NB4 (cell line): ENCODE data around the gene OR52A1.

Source experiments
- CTCF ChIP-seq: IDR thresholded peaks from one replicate; pipeline ENCODE4 v1.5.1; 2012; ENCODE audit warnings: low read depth, low read length
- MAX ChIP-seq: IDR thresholded peaks from 2 replicates; pipeline ENCODE4 v1.6.1; 2011; ENCODE audit warnings: low read depth, low read length
- MYC ChIP-seq: IDR thresholded peaks from 2 replicates; pipeline ENCODE4 v1.6.1; 2011; ENCODE audit warnings: low read depth, low read length
- POLR2A ChIP-seq: IDR thresholded peaks from 2 replicates; pipeline ENCODE4 v1.6.1; 2011; ENCODE audit warnings: mild to moderate bottlenecking; ENCODE audit not compliant: insufficient read length; ENCODE audit errors: extremely low read depth

- no peak for TF ChIP-seq CTCF
- no peak for TF ChIP-seq POLR2A
- TF ChIP-seq MAX = no peak
- TF ChIP-seq MYC = no peak
Observed at GRCh38 chr11:5103066-5103465, 51.5 kb downstream of the OR52A1 start.
